GM12873 (cell line): ENCODE results near the gene EPB41L2.

Experiments
- CTCF ChIP-seq: IDR thresholded peaks from 2 replicates; pipeline ENCODE4 v1.5.1; 2012; ENCODE audit warnings: low read depth, mild to moderate bottlenecking, moderate library complexity, low read length, control low read depth; ENCODE audit not compliant: insufficient read depth; ENCODE audit errors: missing control alignments

EPB41L2 gene

GRCh38 chr6:130843575-130844320 is 219.3 kb downstream of the EPB41L2 start:
- peak; percentile 50 for TF ChIP-seq CTCF

- TF ChIP-seq CTCF, result no peak
These were observed 221.8 kb downstream of the EPB41L2 start for GRCh38 chr6:130841128-130841728.

- TF ChIP-seq CTCF, result no peak
These were observed 223.0 kb downstream of the EPB41L2 start for GRCh38 chr6:130840050-130840449.

GRCh38 chr6:130839379-130839778 is 223.7 kb downstream of the EPB41L2 start:
- no peak for TF ChIP-seq CTCF

GRCh38 chr6:130838951-130839350 is 224.1 kb downstream of the EPB41L2 start:
- no peak for TF ChIP-seq CTCF

- no peak for TF ChIP-seq CTCF
These were observed 224.7 kb downstream of the EPB41L2 start for GRCh38 chr6:130838250-130838860.

- TF ChIP-seq CTCF, result no peak
These were observed 226.0 kb downstream of the EPB41L2 start for GRCh38 chr6:130837067-130837466.
